Calu3 (cell line): ENCODE data around the gene NAB2. TPM values are rescaled to one million over a fixed set of nuclear protein-coding genes. Genes with fewer than 3 reads are reported as not detected.

Source experiments
- BruUV-seq: library from RNA; stranded (reverse); fragments of 400-500 nt; replicated peaks from 2 replicates; lab custom pipeline; 2021; lab: Mats Ljungman, UMichigan
- CTCF ChIA-PET: fragments of 300-600 bp; sonication (Branson Sonifier 250); formaldehyde crosslinking; loops from one replicate; lab custom pipeline; 2022; ENCODE audit warnings: antibody characterized with exemption; lab: Charles Lee
- DNase-seq: peaks from one replicate; pipeline ENCODE4 v3.0.0; 2022
- H3K27ac Mint-ChIP-seq: one replicate; pipeline ENCODE4 v1.8.0; 2022; ENCODE audit warnings: mixed read lengths; ENCODE audit not compliant: unreplicated experiment
- H3K27me3 Mint-ChIP-seq: one replicate; pipeline ENCODE4 v1.8.0; 2022; ENCODE audit warnings: mixed read lengths; ENCODE audit not compliant: unreplicated experiment
- H3K36me3 Mint-ChIP-seq: one replicate; pipeline ENCODE4 v1.8.0; 2022; ENCODE audit warnings: mild to moderate bottlenecking, moderate library complexity, mixed read lengths; ENCODE audit not compliant: insufficient read depth, unreplicated experiment
- H3K4me1 Mint-ChIP-seq: one replicate; pipeline ENCODE4 v1.8.0; 2022; ENCODE audit warnings: mild to moderate bottlenecking, low read depth, mixed read lengths; ENCODE audit not compliant: unreplicated experiment
- H3K4me3 Mint-ChIP-seq: one replicate; pipeline ENCODE4 v1.8.0; 2022; ENCODE audit warnings: mild to moderate bottlenecking, low read depth, moderate library complexity, mixed read lengths; ENCODE audit not compliant: unreplicated experiment
- H3K9me3 Mint-ChIP-seq: one replicate; pipeline ENCODE4 v1.8.0; 2022; ENCODE audit warnings: low read depth, mixed read lengths; ENCODE audit not compliant: unreplicated experiment
- CTCF ChIP-seq: fragments of 200-600 bp; IDR thresholded peaks from one replicate; pipeline ENCODE4 v1.8.0; 2022; ENCODE audit warnings: antibody characterized with exemption; ENCODE audit not compliant: unreplicated experiment
- intact Hi-C: fragments of 100-400 bp; cut with micrococcal nuclease; formaldehyde crosslinking; loops from one replicate; pipeline ENCODE4 v1.10.0; 2022; ENCODE audit not compliant: unreplicated experiment
- total RNA-seq: library from RNA; stranded (reverse); gene quantifications from 2 replicates; pipeline ENCODE4 v1.2.3, GENCODE V29; 2022

NAB2 gene
- total RNA-seq, 1 experiment from 2014 or later = 21.3 TPM

GRCh38 chr12:57044468-57044867 lies 44.4 kb upstream of the NAB2 start:
- CTCF ChIA-PET = interaction anchor here (1.3 kb wide), 1 partner anchor 68 kb away, joined by 3 read pairs; no protein-coding TSS in a partner anchor
- no TSS peak for BruUV-seq

GRCh38 chr12:57044889-57045288 lies 44.0 kb upstream of the NAB2 start:
- no TSS peak for BruUV-seq
- intact Hi-C loops = no loop called here
- DNase-seq = no peak
- no peaks in the 10 kb centered on the region for H3K36me3 Mint-ChIP-seq
- peaks cover 78% of the 10 kb centered on the region for H3K27me3 Mint-ChIP-seq
- peaks cover 16% of the 10 kb centered on the region for H3K4me1 Mint-ChIP-seq
- no peak overlapping the region for H3K27ac Mint-ChIP-seq
- H3K9me3 Mint-ChIP-seq = no peaks in the 10 kb centered on the region
- CTCF ChIA-PET = no interaction called here
- no peak overlapping the region for H3K4me3 Mint-ChIP-seq
- no peak for TF ChIP-seq CTCF

More at GRCh38 chr12:57044468-57044867, 44.4 kb upstream of the NAB2 start:
- H3K27me3 Mint-ChIP-seq = peaks cover 83% of the 10 kb centered on the region
- H3K9me3 Mint-ChIP-seq = no peaks in the 10 kb centered on the region
- TF ChIP-seq CTCF = no peak
- no peak overlapping the region for H3K27ac Mint-ChIP-seq
- no peaks in the 10 kb centered on the region for H3K36me3 Mint-ChIP-seq
- H3K4me1 Mint-ChIP-seq = peaks cover 12% of the 10 kb centered on the region
- intact Hi-C loops = no loop called here
- H3K4me3 Mint-ChIP-seq = no peak overlapping the region
- DNase-seq = no peak

GRCh38 chr12:57046086-57046791 lies 42.7 kb upstream of the NAB2 start:
- Mint-ChIP-seq H3K27ac (no peak overlapping the region), H3K27me3 (peaks cover 65% of the 10 kb centered on the region), H3K4me3 (no peak overlapping the region), H3K4me1 (peaks cover 16% of the 10 kb centered on the region), H3K9me3 (no peaks in the 10 kb centered on the region), H3K36me3 (no peaks in the 10 kb centered on the region)
- TF ChIP-seq CTCF = no peak
- no TSS peak for BruUV-seq
- DNase-seq = no peak
- CTCF ChIA-PET = no interaction called here
- intact Hi-C loops = no loop called here

- intact Hi-C loops = no loop called here
- Mint-ChIP-seq H3K4me3 (no peak overlapping the region), H3K9me3 (no peaks in the 10 kb centered on the region), H3K36me3 (no peaks in the 10 kb centered on the region), H3K27me3 (peaks cover 55% of the 10 kb centered on the region), H3K4me1 (peaks cover 16% of the 10 kb centered on the region), H3K27ac (no peak overlapping the region)
- no TSS peak for BruUV-seq
- no peak for DNase-seq
- no peak for TF ChIP-seq CTCF
- CTCF ChIA-PET = interaction anchor here (1.2 kb wide), 1 partner anchor 65 kb away, joined by 3 read pairs; no protein-coding TSS in a partner anchor
These were observed 41.7 kb upstream of the NAB2 start for GRCh38 chr12:57046947-57047890.
